AG04449 (cell line): ENCODE measurements around the gene EFL1.

ENCODE experiments used
- CTCF ChIA-PET: fragments of 350-600 bp; formaldehyde crosslinking; extraction: SDS; loops from one replicate; lab custom pipeline; 2021; ENCODE audit warnings: antibody characterized with exemption; lab: Yijun Ruan, JAX
- POLR2A ChIA-PET: fragments of 400-600, 350-600 bp; formaldehyde crosslinking; extraction: SDS; loops from one replicate; lab custom pipeline; 2020; ENCODE audit warnings: antibody characterized with exemption, inconsistent platforms; lab: Yijun Ruan, JAX
- DNase-seq: peaks from one replicate; pipeline ENCODE4 v3.0.0-alpha.2; 2010; ENCODE audit warnings: low read depth, low spot score
- H3K4me3 ChIP-seq: 2 replicates; pipeline ENCODE4 v1.5.1; 2011; ENCODE audit warnings: low read depth, mild to moderate bottlenecking, control low read depth, low read length
- CTCF ChIP-seq: IDR thresholded peaks from one replicate; pipeline ENCODE4 v1.5.1; 2011; ENCODE audit warnings: mild to moderate bottlenecking, moderate library complexity, low read length, control low read depth, inconsistent platforms; ENCODE audit not compliant: insufficient read depth; ENCODE audit errors: missing control alignments

Gene EFL1

GRCh38 chr15:82176542-82176941 is 86.0 kb downstream of the EFL1 start:
- H3K4me3 ChIP-seq, result no peak overlapping the region
- POLR2A ChIA-PET, result no interaction called here
- TF ChIP-seq CTCF, result no peak
- DNase-seq, result no peak
- CTCF ChIA-PET, result interaction anchor here (1.1 to 2.1 kb wide), 4 partner anchors 9 to 68 kb away, joined by 3 to 8 read pairs (median 5); no protein-coding TSS in a partner anchor

GRCh38 chr15:82174471-82175235 is 87.9 kb downstream of the EFL1 start:
- no peak for DNase-seq
- ChIA-PET POLR2A (no interaction called here), CTCF (interaction anchor here (1.4 kb wide), 1 partner anchor 62 kb away, joined by 3 read pairs; no protein-coding TSS in a partner anchor)
- no peak overlapping the region for H3K4me3 ChIP-seq
- no peak for TF ChIP-seq CTCF

- H3K4me3 ChIP-seq, result no peak overlapping the region
- ChIA-PET POLR2A (no interaction called here), CTCF (interaction anchor here (0.7 to 1.6 kb wide), 5 partner anchors 25 to 762 kb away, joined by 3 read pairs; no protein-coding TSS in a partner anchor)
- no peak for DNase-seq
- TF ChIP-seq CTCF, result no peak
Measured at GRCh38 chr15:82173108-82173507, 89.4 kb downstream of the EFL1 start.

GRCh38 chr15:82172506-82172905 is 90.0 kb downstream of the EFL1 start:
- no peak overlapping the region for H3K4me3 ChIP-seq
- no peak for TF ChIP-seq CTCF
- CTCF ChIA-PET, result interaction anchor here (0.8 to 1.6 kb wide), 4 partner anchors 11 to 62 kb away, joined by 3 read pairs; no protein-coding TSS in a partner anchor
- POLR2A ChIA-PET, result no interaction called here
- no peak for DNase-seq

GRCh38 chr15:82168757-82169156 is 93.8 kb downstream of the EFL1 start:
- POLR2A ChIA-PET, result no interaction called here
- TF ChIP-seq CTCF, result no peak
- DNase-seq, result no peak
- no peak overlapping the region for H3K4me3 ChIP-seq
- CTCF ChIA-PET, result interaction anchor here (1.2 to 1.9 kb wide), 3 partner anchors 8 to 59 kb away, joined by 3 to 4 read pairs (median 3); no protein-coding TSS in a partner anchor

GRCh38 chr15:82168296-82168695 is 94.2 kb downstream of the EFL1 start:
- CTCF ChIA-PET, result interaction anchor here (0.8 to 1.9 kb wide), 5 partner anchors 9 to 688 kb away, joined by 3 to 4 read pairs (median 3); no protein-coding TSS in a partner anchor

More at GRCh38 chr15:82168296-82168695, 94.2 kb downstream of the EFL1 start:
- H3K4me3 ChIP-seq, result no peak overlapping the region
- DNase-seq, result no peak
- POLR2A ChIA-PET, result no interaction called here
- TF ChIP-seq CTCF, result no peak
